ENCODE results near the gene TPM2.

Gene TPM2

DNA sequence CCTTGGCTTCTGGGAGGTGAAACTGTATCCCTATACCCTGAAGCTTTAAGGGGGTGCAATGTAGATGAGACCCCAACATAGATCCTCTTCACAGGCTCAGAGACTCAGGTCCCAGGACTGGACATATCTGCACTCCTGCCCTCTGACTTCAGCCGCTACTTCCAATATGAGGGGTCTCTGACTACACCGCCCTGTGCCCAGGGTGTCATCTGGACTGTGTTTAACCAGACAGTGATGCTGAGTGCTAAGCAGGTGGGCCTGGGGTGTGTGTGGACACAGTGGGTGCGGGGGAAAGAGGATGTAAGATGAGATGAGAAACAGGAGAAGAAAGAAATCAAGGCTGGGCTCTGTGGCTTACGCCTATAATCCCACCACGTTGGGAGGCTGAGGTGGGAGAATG lies 10.6 kb downstream of the TPM2 start:
- TF ChIP-seq, protein P1, sequence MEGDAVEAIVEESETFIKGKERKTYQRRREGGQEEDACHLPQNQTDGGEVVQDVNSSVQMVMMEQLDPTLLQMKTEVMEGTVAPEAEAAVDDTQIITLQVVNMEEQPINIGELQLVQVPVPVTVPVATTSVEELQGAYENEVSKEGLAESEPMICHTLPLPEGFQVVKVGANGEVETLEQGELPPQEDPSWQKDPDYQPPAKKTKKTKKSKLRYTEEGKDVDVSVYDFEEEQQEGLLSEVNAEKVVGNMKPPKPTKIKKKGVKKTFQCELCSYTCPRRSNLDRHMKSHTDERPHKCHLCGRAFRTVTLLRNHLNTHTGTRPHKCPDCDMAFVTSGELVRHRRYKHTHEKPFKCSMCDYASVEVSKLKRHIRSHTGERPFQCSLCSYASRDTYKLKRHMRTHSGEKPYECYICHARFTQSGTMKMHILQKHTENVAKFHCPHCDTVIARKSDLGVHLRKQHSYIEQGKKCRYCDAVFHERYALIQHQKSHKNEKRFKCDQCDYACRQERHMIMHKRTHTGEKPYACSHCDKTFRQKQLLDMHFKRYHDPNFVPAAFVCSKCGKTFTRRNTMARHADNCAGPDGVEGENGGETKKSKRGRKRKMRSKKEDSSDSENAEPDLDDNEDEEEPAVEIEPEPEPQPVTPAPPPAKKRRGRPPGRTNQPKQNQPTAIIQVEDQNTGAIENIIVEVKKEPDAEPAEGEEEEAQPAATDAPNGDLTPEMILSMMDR (IDR thresholded peaks at IDR 0.05; ENCODE audit: low read depth, low read length, missing control alignments), result no peak
- H3K4me3 ChIP-seq (ENCODE audit: low read depth, low read length), result no peak overlapping the region
- DNase-seq (ENCODE audit: low read depth), result no peak

GRCh38 chr9:35675732-35676392 lies 13.9 kb downstream of the TPM2 start:
- no peak overlapping the region for H3K4me3 ChIP-seq (ENCODE audit: low read depth, low read length)
- DNase-seq (ENCODE audit: low read depth), result no peak
- TF ChIP-seq, protein P1 (IDR thresholded peaks at IDR 0.05; ENCODE audit: low read depth, low read length, missing control alignments), result no peak

DNA sequence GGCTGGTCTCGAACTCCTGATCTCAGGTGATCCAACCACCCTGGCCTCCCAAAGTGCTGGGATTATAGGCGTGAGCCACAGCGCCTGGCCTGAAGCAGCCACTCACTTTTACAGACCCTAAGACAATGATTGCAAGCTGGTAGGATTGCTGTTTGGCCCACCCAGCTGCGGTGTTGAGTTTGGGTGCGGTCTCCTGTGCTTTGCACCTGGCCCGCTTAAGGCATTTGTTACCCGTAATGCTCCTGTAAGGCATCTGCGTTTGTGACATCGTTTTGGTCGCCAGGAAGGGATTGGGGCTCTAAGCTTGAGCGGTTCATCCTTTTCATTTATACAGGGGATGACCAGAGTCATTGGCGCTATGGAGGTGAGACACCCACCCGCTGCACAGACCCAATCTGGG lies 14.5 kb downstream of the TPM2 start:
- H3K4me3 ChIP-seq (ENCODE audit: low read depth, low read length), result no peak overlapping the region
- no peak for DNase-seq (ENCODE audit: low read depth)
- TF ChIP-seq, protein P1 (IDR thresholded peaks at IDR 0.05; ENCODE audit: low read depth, low read length, missing control alignments), result no peak

- TF ChIP-seq, protein P1 (IDR thresholded peaks at IDR 0.05; ENCODE audit: low read depth, low read length, missing control alignments), result no peak
These were observed 15.7 kb downstream of the TPM2 start for GRCh38 chr9:35674025-35674361.

DNA sequence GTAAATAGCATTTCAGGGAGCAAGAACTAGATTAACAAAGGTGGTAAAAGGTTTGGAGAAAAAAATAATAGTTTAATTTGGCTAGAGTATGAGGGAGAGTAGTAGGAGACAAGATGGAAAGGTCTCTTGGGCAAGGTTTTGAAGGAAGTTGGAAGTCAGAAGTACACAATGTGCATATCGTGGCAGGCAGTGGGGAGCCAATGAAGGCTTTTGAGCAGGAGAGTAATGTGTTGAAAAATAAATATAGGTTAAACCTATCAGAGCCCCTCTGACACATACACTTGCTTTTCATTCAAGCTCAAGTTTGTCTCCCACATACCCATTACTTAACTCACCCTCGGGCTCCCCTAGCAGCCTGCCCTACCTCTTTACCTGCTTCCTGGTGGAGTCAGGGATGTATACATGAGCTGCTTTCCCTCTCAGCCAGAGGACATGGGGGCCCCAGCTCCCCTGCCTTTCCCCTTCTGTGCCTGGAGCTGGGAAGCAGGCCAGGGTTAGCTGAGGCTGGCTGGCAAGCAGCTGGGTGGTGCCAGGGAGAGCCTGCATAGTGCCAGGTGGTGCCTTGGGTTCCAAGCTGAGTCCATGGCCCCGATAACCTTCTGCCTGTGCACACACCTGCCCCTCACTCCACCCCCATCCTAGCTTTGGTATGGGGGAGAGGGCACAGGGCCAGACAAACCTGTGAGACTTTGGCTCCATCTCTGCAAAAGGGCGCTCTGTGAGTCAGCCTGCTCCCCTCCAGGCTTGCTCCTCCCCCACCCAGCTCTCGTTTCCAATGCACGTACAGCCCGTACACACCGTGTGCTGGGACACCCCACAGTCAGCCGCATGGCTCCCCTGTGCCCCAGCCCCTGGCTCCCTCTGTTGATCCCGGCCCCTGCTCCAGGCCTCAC lies 16.3 kb downstream of the TPM2 start, which contains the start of gene CA9:
CA9 (plus strand) TSS at position 797 of the 893 bp plus-strand sequence; CDS start at position 829, 32 bp downstream.
- TF ChIP-seq, protein P1 (IDR thresholded peaks at IDR 0.05; ENCODE audit: low read depth, low read length, missing control alignments), result no peak
- H3K4me3 ChIP-seq (ENCODE audit: low read depth, low read length), result no peak within 1 kb of the TSS
- DNase-seq (ENCODE audit: low read depth), result no peak

More at GRCh38 chr9:35674025-35674361, 15.7 kb downstream of the TPM2 start:
- no peak for DNase-seq (ENCODE audit: low read depth)
- no peak overlapping the region for H3K4me3 ChIP-seq (ENCODE audit: low read depth, low read length)

DNA sequence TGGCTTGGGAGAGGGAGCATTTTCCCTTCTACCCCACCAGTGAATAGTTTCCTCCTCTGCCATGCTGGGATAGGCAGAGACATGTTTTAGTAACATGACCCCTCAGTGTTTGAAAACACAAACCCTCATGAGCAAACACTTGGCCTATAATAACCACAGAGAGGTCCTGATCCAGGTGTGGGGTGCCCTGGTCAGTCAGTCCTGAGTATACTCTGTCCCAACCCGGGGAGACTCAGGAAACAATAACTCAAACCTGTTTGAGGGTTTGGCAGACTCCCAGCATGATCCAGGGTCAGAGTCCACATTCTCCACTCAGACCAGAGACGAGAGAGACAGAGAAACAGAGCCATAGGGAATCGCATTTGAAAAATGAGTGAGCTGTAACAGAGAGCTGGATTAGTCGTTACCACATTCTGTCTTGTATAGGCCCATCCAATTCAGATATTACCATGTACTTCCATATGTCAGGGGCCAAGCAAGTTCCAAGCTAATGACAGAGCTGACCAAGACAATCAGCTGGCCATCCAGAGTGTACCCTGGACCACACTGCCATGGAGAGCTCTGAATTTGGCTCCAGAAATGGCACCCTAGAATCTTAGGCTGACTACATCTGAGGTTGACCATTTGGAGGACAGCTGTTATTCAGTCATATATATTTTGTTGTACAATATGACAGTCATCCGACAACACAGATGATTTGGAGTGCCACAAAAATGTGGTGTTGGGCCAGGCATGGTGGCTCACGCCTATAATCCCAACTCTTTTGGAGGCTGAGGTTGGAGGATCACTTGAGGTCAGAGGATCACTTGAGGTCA lies 20.2 kb downstream of the TPM2 start:
- no peak overlapping the region for H3K4me3 ChIP-seq (ENCODE audit: low read depth, low read length)
- DNase-seq (ENCODE audit: low read depth), result no peak
- TF ChIP-seq, protein P1 (IDR thresholded peaks at IDR 0.05; ENCODE audit: low read depth, low read length, missing control alignments), result no peak
